ENCODE results near the gene RAD51.
"Not testable (repeated sequence)": the region's sequence is repeated elsewhere in the genome, so short reads cannot be mapped to it uniquely, and the experiment has no call there.

Gene RAD51

DNA sequence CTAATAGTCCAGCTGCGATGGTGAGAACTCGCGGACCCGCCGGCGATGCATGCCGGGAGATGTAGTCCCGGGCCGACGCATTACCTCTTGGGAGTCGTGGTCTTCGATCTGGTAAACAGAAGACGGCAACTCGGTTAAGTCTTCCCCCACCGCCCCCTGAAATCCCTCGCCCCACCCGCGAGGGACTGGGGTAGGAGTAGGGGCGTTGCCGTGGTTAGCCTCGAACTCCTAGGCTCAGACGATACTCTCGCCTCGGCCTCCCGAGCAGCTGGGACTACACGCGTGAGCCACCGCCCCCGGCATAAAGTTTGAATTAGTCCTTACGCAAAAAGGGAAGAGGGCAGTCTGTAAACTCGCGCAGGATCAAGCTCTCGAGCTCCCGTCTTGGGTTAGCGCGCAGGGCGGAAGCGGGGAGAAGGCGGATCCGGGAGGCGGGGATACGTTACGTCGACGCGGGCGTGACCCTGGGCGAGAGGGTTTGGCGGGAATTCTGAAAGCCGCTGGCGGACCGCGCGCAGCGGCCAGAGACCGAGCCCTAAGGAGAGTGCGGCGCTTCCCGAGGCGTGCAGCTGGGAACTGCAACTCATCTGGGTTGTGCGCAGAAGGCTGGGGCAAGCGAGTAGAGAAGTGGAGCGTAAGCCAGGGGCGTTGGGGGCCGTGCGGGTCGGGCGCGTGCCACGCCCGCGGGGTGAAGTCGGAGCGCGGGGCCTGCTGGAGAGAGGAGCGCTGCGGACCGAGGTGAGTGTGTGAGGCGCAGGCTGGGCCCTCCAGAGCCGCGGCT, at the start of gene RAD51:
TSS of gene RAD51 (plus strand) at position 487 of the 781 bp plus-strand sequence. CDS start 3,585 bp downstream, outside the sequence.
- peak; percentile 72 to 83 for DNase-seq (ENCODE audit: low read depth in 2 of 2)

DNA sequence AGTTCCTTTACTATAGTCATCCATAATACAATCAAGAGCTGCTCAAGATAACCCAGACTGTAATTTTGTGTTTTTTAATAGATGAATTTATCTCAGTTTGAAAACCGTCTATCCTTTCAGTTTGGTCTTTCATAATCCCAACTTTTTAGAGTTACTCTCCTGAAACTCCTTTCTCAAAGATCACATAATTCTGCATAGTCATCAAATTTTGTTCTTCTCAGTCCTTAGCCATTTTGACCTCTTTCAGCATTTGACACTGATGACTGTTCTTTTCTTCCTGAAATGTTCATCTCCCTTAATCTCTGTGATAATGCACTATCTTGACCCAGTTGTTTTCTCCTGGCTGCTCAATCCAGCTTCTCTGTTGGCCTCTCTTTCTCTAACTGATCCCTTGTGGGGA, 47.5 kb upstream of the RAD51 start:
- DNase-seq (ENCODE audit: low read depth in 2 of 2) = no peak

- DNase-seq (ENCODE audit: low read depth in 2 of 2) = no peak
Measured at GRCh38 chr15:40650479-40650878, 44.5 kb upstream of the RAD51 start.

- no peak for DNase-seq (ENCODE audit: low read depth in 2 of 2)
Measured at GRCh38 chr15:40660686-40661085, 34.3 kb upstream of the RAD51 start.

DNA sequence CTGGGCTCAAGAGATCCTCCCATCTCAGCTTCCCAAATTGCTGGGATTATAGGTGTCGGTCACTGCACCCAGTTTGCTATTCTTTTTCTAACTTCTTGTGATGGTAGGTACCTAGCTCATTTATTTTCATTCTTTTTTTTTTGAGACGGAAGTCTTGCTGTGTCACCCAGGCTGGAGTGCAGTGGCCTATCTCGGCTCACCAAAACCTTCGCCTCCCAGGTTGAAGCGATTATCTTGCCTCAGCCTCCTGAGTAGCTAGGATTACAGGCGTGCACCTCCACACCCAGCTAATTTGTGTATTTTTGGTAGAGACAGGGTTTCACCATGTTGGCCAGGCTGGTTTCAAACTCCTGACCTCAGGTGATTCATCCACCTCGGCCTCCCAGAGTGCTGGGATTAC, 30.1 kb upstream of the RAD51 start:
- no peak for DNase-seq (ENCODE audit: low read depth in 2 of 2)

- not testable (repeated sequence) for DNase-seq (ENCODE audit: low read depth in 2 of 2)
Measured at GRCh38 chr15:40676290-40676689, 18.7 kb upstream of the RAD51 start.

DNA sequence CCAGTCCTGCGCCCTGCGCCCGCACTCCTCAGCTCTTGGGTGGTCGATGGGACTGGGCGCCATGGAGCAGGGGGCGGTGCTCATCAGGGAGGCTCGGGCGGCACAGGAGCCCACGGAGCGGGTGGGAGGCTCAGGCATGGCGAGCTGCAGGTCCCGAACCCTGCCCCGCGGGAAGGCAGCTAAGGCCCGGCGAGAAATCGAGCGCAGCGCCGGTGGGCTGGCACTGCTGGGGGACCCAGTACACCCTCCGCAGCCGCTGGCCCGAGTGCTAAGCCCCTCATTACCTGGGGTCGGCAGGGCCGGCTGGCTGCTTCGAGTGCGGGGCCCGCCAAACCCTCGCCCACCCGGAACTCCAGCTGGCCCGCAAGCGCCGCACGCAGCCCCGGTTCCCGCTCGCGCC, 18.1 kb upstream of the RAD51 start:
- DNase-seq (ENCODE audit: low read depth in 2 of 2) = not testable (repeated sequence)

DNA sequence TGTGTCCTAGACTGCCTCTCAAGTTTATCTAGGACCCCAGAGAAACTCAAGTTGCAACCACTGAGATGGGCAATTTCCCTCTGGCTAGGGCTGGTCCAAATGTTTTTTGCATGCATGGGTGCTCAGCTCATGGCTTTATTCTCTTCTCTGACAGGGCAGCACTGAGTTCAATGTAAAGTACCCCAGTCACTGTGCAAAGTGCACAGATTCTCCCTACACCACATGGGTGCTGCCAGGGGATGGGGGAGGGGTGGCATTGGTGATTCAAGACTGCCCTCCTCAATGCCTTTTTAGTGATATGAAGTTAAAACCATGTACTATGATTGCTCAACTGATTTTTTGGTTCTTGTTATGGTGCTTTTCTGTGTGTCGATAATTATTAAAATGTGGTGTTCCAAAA, 14.8 kb upstream of the RAD51 start:
- no peak for DNase-seq (ENCODE audit: low read depth in 2 of 2)

DNA sequence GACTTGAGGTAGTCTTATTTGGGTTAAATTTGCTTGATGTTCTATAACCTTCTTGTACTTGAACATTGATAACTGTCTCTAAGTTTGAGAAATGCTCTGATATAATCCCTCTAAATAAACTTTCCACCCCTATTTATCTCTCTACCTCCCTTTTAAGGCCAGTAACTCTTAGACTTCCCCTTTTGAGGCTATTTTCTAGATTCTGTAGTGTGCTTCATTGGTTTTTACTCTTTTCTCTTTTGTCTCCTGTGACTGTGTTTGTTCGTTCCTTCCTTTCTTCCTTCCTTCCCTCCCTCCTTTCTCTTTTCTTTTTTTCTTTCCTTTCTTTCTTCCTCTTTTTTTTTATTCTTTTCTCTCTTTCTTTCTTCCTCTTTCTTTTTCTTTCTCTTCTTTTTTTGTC, 14.0 kb upstream of the RAD51 start:
- not testable (repeated sequence) for DNase-seq (ENCODE audit: low read depth in 2 of 2)

DNA sequence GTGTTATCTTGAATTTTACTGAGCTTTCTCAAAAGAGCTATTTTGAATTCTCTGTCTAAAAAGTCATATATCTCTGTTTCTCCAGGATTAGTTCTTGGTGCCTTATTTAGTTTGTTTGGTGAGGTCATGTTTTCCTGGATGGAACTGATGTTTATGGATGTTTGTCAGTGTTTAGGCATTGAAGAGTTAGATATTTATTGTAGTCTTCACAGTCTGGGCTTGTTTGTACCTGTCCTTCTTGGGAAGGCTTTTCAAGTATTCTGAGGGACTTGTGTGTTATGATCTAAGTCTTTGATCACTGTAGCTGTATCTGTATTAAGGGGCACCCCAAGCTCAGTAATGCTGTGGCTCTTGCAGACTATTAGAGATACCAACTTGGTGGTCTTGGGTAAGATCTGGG, 10.6 kb upstream of the RAD51 start:
- no peak for DNase-seq (ENCODE audit: low read depth in 2 of 2)

- no peak for DNase-seq (ENCODE audit: low read depth in 2 of 2)
Measured at GRCh38 chr15:40685376-40685775, 9.6 kb upstream of the RAD51 start.

- DNase-seq (ENCODE audit: low read depth in 2 of 2) = no peak
Measured at GRCh38 chr15:40688932-40689799, 5.8 kb upstream of the RAD51 start.

DNA sequence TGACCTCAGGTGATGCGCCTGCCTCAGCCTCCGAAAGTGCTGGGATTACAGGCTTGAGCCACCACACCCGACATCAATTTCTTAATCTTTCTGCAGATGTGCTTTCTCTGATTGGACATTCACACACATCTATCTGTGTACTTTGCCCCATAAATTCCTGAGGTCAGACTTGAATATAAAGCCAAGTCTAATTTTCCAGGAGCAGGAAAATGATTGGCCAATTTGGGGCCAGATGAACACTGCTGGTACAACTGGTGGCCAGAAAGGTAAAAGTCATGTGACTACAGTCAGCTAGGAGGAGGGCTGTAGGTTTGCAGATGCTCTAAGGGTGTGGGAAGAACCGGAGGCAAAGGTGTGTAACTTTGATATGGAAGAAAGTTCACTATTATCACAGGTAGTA, 3.2 kb upstream of the RAD51 start:
- no peak for DNase-seq (ENCODE audit: low read depth in 2 of 2)

DNA sequence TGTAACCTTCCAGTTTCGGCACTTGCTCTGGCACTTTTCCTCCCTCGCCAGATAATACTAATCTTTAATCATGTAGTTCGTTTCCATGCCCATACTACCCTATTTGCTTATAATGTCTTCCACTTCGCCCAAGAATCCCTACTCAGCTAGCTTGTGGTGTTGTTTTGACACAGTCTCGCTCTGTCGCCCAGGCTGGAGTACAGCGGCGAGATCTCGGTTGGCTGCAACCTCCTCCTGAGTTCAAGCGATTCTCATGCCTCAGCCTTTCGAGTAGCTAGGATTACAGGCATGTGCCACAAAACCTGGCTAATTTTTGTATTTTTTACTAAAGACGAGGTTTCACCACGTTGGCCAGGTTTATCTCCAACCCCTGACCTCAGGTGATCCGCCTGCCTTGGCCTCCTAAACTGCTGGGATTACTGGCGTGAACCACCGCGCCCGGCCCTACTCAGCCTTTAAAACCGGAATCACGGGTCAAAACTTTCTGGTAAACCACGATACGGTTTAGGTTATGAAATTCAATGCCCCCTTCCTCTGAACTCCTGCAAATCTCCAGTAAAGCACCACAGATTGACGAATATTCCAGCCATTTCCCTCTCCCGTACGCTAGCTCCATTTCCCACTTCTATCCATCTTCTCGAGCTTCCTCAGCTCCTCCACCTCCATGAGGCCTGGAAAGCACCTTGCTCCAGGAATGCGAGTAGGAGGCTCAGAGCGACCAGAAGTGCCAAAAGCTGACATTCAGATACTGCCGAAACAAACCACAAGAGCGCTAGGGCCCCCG, 878 bp upstream of the RAD51 start:
- no peak for DNase-seq (ENCODE audit: low read depth in 2 of 2)

GRCh38 chr15:40695469-40695890, 506 bp downstream of the RAD51 start:
- no peak for DNase-seq (ENCODE audit: low read depth in 2 of 2)

DNA sequence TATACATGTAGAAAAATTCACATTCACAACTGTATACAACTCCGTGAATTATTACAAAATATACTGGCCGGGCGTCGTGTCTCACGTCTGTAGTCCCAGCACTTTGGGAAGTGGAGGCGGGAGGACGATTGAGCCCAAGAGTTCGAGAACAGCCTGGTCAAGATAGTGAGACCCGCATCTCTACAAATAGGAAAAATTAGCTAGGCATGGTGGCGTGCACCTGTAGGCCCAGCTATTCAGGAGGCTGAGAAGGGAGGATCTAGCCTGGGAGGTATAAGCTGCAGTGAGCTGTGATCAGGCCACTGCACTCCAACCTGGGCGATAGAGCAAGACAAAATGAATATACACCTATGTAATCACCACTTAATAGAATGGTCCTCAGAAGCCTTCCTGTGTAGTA, 1.3 kb downstream of the RAD51 start:
- DNase-seq (ENCODE audit: low read depth in 2 of 2) = no peak

DNA sequence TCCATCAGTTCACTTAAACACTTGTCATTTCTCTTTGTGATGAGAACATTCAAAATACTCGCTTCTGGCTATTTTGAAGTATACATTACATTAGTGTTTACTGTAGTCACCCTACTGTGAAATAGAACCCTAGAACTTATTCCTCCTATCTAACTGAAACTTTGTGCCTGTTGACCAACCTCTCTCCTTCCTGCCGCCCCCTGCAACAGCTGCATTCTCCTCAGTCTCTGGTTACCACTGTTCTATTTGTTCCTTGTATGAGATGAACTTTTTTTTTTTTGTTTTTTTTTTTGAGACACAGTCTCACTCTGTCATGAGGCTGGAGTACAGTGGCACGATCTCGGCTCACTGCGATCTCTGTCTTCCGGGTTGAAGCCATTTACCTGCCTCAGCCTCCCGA, 2.9 kb downstream of the RAD51 start:
- no peak for DNase-seq (ENCODE audit: low read depth in 2 of 2)

GRCh38 chr15:40702077-40702476, 7.1 kb downstream of the RAD51 start:
- DNase-seq (ENCODE audit: low read depth in 2 of 2) = no peak

GRCh38 chr15:40706121-40706520, 11.1 kb downstream of the RAD51 start:
- DNase-seq (ENCODE audit: low read depth in 2 of 2) = no peak

DNA sequence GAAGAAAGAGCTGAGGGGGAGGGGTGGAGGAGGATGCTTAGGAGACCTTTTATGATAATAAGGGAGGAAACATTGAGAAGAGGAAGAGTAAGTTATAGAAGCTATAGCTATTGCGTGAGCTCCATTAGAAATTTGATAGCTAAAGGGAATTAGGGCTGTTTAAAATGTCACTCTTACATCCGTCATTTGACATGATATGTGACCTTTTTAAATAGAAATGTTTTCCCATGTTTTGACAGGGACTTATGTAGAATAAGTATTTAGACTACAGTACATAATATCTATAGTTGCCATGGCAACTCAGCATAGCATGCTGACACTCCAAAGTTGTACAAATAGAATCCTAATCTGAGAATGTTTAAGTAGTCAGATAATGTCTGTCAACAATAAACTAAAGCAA, 19.2 kb downstream of the RAD51 start:
- no peak for DNase-seq (ENCODE audit: low read depth in 2 of 2)

- no peak for DNase-seq (ENCODE audit: low read depth in 2 of 2)
Measured at GRCh38 chr15:40716165-40716564, 21.2 kb downstream of the RAD51 start.

DNA sequence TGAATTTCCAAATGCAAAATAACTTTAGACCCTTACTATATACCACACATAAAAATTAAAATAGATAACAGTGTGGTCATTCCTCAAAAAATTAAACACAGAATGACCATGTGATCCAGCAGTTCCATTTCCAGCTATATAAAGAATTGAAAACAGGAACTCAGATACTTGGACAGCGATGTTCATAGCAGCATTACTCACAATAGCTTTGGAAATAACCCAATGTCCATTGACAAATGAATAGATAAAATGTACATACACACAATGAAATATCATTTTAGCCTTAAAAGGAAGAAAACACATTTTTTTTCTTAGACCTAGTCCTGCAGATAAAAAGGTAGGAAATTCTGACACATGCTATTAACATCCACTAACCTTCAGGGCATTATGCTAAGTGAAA, 26.7 kb downstream of the RAD51 start:
- no peak for DNase-seq (ENCODE audit: low read depth in 2 of 2)
